ENCODE data around the gene GOLGA8R.
"Not testable (repeated sequence)": the region's sequence is repeated elsewhere in the genome, so short reads cannot be mapped to it uniquely, and the experiment has no call there.

DNA sequence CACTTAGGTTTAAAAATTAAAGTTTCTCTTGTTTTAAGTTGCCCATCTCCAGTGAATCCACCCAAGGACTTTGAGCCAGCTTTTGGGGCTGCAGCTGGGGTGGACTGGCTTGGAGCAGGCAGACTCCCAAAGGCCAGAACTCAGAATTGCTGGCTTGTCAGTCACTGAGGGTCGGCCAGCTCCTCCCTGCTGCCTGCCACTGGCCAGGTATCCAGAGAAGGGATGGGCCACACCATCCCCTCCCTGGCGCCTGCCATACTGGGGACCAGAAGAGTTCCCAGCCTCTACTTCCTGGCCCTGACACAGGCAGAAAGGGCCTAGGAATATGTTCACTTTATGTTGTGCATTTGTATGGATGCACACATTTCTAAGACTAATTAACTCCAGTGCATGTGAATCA is 53.1 kb downstream of the GOLGA8R start:
- not testable (repeated sequence) for TF ChIP-seq CTCF (conservative IDR thresholded peaks at IDR 0.05); ZFX (IDR thresholded peaks at IDR 0.05)
